Stimulated activated CD4-positive, alpha-beta T cell treated with anti-CD3 and anti-CD28 coated beads, Interleukin-2, amount 100 ng/mL, for 48 hours (primary cell): ENCODE measurements around the gene SLC25A47.
"Not testable (repeated sequence)": the region's sequence is repeated elsewhere in the genome, so short reads cannot be mapped to it uniquely, and the experiment has no call there.

Experiments used
- DNase-seq, 2 donors: peaks; one replicate each; pipeline ENCODE4 v3.0.0-alpha.2; 2020

SLC25A47 gene

GRCh38 chr14:100306101-100306997 lies 16.8 kb upstream of the SLC25A47 start, which contains the start of gene SLC25A29:
Gene SLC25A29 (minus strand): TSS chr14:100306444. CDS start chr14:100306232, 212 bp downstream.
- peak; percentile 59 to 73 for DNase-seq

GRCh38 chr14:100306998-100307765 lies 16.0 kb upstream of the SLC25A47 start:
- DNase-seq = no peak

GRCh38 chr14:100307766-100308426 lies 15.2 kb upstream of the SLC25A47 start:
- DNase-seq = no peak

- DNase-seq = not testable (repeated sequence)
Observed at GRCh38 chr14:100308427-100308792, 14.7 kb upstream of the SLC25A47 start.

- DNase-seq = no peak
Observed at GRCh38 chr14:100309028-100309737, 14.0 kb upstream of the SLC25A47 start.

GRCh38 chr14:100312110-100312876 lies 10.8 kb upstream of the SLC25A47 start:
- DNase-seq = not testable (repeated sequence)

- no peak for DNase-seq
Observed at GRCh38 chr14:100312877-100313400, 10.2 kb upstream of the SLC25A47 start.

- DNase-seq = no peak
Observed at GRCh38 chr14:100313464-100314230, 9.5 kb upstream of the SLC25A47 start.

- no peak for DNase-seq
Observed at GRCh38 chr14:100314724-100315123, 8.4 kb upstream of the SLC25A47 start.

GRCh38 chr14:100317389-100317788 lies 5.8 kb upstream of the SLC25A47 start:
- no peak for DNase-seq

GRCh38 chr14:100317912-100318808 lies 5.0 kb upstream of the SLC25A47 start:
- peak; percentile 64 to 75 for DNase-seq

- no peak for DNase-seq
Observed at GRCh38 chr14:100320157-100320856, 2.8 kb upstream of the SLC25A47 start.

GRCh38 chr14:100321473-100322137 lies 1.5 kb upstream of the SLC25A47 start:
- no peak for DNase-seq

- DNase-seq = no peak
Observed at GRCh38 chr14:100322138-100322957, 791 bp upstream of the SLC25A47 start.

GRCh38 chr14:100323942-100324307 lies 786 bp downstream of the SLC25A47 start:
- DNase-seq = no peak

- DNase-seq = no peak
Observed at GRCh38 chr14:100325231-100325632, 2.1 kb downstream of the SLC25A47 start.

- DNase-seq = no peak
Observed at GRCh38 chr14:100325958-100326357, 2.8 kb downstream of the SLC25A47 start.

GRCh38 chr14:100327128-100327527 lies 4.0 kb downstream of the SLC25A47 start:
- no peak for DNase-seq
